GM18517 (cell line): ENCODE results near the gene MAP4.
"Not testable (repeated sequence)": the region's sequence is repeated elsewhere in the genome, so short reads cannot be mapped to it uniquely, and the experiment has no call there.

ENCODE experiments used
- ATAC-seq: cut with Tn5 transposase; IDR thresholded peaks from one replicate; pipeline ENCODE4 v1.9.1; 2021; ENCODE audit warnings: mild to moderate bottlenecking, moderate library complexity; ENCODE audit not compliant: unreplicated experiment

Gene MAP4

GRCh38 chr3:47849699-47850563, 166.3 kb downstream of the MAP4 start:
- no peak for ATAC-seq

- no peak for ATAC-seq
Observed at GRCh38 chr3:47849186-47849698, 167.0 kb downstream of the MAP4 start.

DNA sequence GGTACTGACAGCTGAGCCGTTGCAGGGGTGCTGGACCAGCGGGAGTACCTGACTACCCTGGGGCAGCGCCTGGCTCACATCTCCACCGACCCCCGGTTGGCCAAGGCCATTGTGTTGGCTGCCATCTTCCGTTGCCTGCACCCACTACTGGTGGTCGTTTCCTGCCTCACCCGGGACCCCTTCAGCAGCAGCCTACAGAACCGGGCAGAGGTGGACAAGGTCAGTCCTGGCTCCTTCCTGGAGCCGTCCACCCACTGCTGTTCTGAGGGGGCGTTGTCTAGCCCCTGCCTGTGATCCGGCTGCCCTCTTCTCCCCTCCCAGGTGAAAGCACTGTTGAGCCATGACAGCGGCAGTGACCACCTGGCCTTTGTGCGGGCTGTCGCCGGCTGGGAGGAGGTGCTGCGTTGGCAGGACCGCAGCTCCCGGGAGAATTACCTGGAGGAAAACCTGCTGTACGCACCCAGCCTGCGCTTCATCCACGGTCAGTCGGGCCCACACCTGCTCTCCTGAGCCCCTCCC, 167.6 kb downstream of the MAP4 start:
- ATAC-seq: no peak

DNA sequence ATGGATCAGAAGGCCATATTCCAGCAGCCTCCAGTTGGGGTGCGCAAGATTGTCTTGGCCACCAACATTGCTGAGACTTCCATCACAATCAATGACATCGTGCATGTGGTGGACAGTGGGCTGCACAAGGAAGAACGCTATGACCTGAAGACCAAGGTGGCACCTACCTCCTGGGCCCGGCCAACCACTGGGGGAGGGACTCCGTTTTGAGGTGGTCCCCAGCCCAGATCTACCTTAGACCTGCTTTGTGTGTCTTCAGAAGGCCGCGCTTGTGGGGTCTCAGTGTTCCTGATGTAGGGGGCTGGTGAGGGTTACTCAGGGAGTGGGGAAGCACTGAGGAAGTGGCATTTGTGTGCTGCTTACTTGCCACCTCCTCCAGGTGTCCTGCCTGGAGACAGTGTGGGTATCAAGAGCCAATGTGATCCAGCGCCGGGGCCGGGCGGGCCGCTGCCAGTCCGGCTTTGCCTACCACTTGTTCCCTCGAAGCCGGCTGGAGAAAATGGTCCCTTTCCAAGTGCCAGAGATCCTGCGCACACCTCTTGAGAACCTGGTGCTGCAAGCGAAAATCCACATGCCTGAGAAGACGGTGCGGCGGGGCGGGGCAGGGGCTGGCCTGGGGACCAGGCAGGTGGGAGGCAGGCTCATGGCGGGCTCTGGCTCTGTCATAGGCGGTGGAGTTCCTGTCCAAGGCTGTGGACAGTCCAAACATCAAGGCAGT, 168.3 kb downstream of the MAP4 start:
- no peak for ATAC-seq

- ATAC-seq: no peak
Observed at GRCh38 chr3:47847260-47847659, 169.0 kb downstream of the MAP4 start.

DNA sequence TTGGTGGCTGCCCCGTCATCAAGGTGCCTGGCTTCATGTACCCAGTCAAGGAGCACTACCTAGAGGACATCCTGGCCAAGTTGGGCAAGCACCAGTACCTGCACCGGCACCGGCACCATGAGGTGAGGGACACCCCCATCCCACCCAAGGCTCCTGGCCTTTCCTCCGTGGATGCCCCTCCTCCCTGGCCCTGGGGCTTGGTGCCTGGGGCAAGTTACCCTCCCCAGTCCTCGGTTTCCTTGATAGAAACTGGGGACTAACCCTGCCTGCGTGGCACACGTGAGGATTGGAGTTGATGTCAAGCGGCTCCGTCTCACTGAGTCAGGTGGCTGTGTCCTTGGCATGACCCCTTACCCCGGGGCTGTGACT, 169.4 kb downstream of the MAP4 start:
- no peak for ATAC-seq

DNA sequence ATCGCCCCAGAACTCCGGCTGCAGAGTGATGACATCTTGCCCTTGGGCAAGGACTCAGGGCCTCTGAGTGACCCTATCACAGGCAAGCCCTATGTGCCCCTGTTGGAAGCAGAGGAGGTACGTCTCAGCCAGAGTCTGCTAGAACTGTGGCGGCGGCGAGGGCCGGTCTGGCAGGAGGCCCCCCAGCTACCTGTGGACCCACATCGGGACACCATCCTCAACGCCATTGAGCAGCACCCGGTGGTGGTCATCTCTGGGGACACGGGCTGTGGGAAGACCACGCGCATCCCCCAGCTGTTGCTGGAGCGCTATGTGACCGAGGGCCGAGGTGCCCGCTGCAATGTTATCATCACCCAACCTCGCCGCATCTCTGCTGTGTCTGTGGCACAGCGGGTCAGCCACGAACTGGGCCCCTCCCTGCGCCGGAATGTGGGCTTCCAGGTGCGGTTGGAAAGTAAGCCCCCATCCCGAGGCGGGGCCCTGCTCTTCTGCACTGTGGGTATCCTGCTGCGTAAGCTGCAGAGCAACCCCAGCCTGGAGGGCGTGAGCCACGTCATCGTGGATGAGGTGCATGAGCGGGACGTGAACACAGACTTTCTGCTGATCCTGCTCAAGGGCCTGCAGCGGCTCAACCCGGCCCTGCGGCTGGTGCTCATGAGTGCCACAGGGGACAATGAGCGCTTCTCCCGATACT, 169.9 kb downstream of the MAP4 start:
- no peak for ATAC-seq

DNA sequence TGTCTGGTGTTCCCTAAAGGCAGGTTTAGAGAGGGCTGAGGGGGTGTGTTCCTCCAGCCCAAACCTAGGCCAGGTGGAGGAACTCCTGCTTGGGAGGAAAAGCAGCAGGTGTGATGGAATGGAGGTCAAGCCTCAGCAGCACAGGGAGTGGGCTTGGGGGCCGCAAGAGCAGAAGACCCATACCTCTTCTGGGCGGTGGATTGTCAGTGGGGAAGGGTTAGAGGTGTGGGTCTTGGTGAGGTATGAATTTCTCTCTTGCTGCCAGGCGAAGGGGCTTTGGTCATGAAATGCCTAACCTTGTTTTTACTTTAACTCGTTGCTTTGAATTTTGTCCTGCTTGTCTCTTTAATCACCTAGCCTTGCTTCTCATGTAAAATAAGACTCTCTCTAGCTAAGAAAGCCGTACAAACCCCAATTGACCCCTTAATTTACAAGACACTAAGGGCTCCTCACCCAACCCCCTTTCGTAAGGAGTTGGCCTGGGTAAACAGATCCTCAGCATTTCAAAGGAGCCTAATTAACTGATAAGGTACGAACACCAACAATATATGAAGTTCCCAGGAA, 174.3 kb downstream of the MAP4 start:
- no peak for ATAC-seq

GRCh38 chr3:47838503-47838902, 177.7 kb downstream of the MAP4 start:
- no peak for ATAC-seq

- ATAC-seq: no peak
Observed at GRCh38 chr3:47836986-47837385, 179.2 kb downstream of the MAP4 start.

DNA sequence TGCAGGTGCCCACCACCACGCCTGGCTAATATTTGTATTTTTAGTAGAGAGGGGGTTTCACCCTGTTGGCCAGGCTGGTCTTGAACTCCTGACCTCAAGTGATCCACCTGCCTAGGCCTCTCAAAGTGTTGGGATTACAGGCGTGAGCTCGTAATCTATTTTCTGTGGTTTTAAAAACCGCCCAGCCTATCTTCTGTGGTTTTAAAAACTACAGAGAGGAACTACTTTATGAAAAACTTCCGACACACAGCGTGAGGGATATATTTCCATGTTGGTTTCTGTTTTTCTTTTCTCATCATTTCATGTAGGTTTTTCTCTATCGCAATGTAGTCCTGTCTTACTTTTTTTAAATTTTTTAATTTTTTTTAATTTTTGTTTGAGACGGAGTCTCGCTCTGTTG, 186.7 kb downstream of the MAP4 start:
- ATAC-seq: not testable (repeated sequence)

DNA sequence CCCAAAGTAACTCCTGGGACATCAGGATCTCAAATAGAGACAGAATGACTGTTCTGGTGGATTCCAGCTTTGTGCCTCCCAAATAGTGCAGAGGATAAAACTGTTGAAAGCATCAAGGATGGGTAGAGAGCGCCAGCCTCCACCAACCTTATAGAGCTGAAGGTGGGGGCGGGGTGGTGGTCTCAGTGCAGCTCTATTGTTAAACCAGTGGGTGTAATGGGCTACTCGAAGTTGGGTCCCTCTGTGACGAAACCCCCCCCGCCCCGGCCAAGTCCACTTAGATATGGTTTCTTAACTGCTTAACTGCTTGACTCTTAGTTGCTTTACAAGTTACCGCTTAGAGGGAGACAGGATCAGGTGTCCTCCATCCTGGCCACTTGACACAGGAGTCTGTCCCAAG, 190.6 kb downstream of the MAP4 start:
- no peak for ATAC-seq

- peak; percentile 79 for ATAC-seq
Observed at GRCh38 chr3:47824541-47825473, 191.4 kb downstream of the MAP4 start.

DNA sequence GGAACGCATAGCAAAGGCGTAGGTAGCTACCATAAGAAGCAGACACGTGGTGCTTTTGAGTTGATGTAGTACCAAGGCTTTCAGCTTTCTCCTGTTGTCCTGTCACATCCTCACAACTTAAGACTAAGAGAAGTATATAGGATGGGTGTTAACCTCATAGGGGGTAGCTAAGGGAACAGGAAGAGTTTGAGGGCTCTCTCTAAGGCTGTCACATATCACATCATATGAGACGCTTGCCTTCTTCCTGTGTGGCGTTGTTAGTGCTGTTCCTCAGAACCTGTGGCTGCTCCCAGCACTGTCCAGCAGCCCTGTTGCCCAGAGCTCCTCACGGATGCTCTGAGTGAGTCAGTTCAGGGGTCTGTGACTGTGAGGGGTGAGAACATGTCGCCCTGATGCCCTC, 198.6 kb downstream of the MAP4 start:
- no peak for ATAC-seq

- no peak for ATAC-seq
Observed at GRCh38 chr3:47813551-47814177, 202.6 kb downstream of the MAP4 start.

GRCh38 chr3:47804577-47804976, 211.6 kb downstream of the MAP4 start:
- ATAC-seq: no peak

GRCh38 chr3:47803480-47804025, 212.7 kb downstream of the MAP4 start:
- no peak for ATAC-seq

- ATAC-seq: peak; percentile 84
Observed at GRCh38 chr3:47802734-47803479, 213.3 kb downstream of the MAP4 start, which contains the start of gene DHX30. Gene DHX30, plus strand, starts transcription at chr3:47803138. Its CDS starts 7,546 bp downstream, at chr3:47810684.
